NCI-H526 treated with DMSO at 0.1 percent for 48 hours (cell line): ENCODE measurements around the gene SPX.

Experiments used
- DNase-seq: peaks from one replicate; lab custom pipeline; 2025; lab: John Stamatoyannopoulos, UW

The SPX gene

GRCh38 chr12:21526053-21526452 is at the start of gene SPX:
Gene SPX, plus strand, starts transcription at chr12:21526296. Its CDS starts 177 bp downstream, at chr12:21526473.
- no peak for DNase-seq

GRCh38 chr12:21476949-21477348 is 49.1 kb upstream of the SPX start:
- DNase-seq = no peak

- DNase-seq = no peak
These were observed 47.2 kb upstream of the SPX start for GRCh38 chr12:21478756-21479455.

GRCh38 chr12:21483531-21483930 is 42.6 kb upstream of the SPX start:
- DNase-seq = no peak

GRCh38 chr12:21485998-21486397 is 40.1 kb upstream of the SPX start:
- DNase-seq = no peak

- no peak for DNase-seq
These were observed 26.3 kb upstream of the SPX start for GRCh38 chr12:21499765-21500164.

- peak; percentile 22 for DNase-seq
These were observed 25.3 kb upstream of the SPX start for GRCh38 chr12:21500786-21501257.

GRCh38 chr12:21501258-21502163 is 24.6 kb upstream of the SPX start, which contains the start of the genes GOLT1B and RECQL:
Gene GOLT1B, plus strand, starts transcription at chr12:21501789. Its CDS starts 135 bp downstream, at chr12:21501924.
Gene RECQL, minus strand, starts transcription at chr12:21501635. Its CDS starts 2,065 bp downstream, at chr12:21499570.
- DNase-seq = peak; percentile 98

GRCh38 chr12:21502164-21502496 is 24.0 kb upstream of the SPX start:
- no peak for DNase-seq

- no peak for DNase-seq
These were observed 23.2 kb upstream of the SPX start for GRCh38 chr12:21502872-21503271.

GRCh38 chr12:21505888-21506287 is 20.2 kb upstream of the SPX start:
- no peak for DNase-seq

- no peak for DNase-seq
These were observed 18.2 kb upstream of the SPX start for GRCh38 chr12:21507849-21508248.

- DNase-seq = no peak
These were observed 16.3 kb upstream of the SPX start for GRCh38 chr12:21509768-21510167.

- DNase-seq = no peak
These were observed 9.8 kb upstream of the SPX start for GRCh38 chr12:21516281-21516680.

- no peak for DNase-seq
These were observed 7.6 kb upstream of the SPX start for GRCh38 chr12:21518451-21518850.

GRCh38 chr12:21521541-21521940 is 4.6 kb upstream of the SPX start:
- DNase-seq = no peak

GRCh38 chr12:21523148-21523547 is 2.9 kb upstream of the SPX start:
- DNase-seq = no peak

GRCh38 chr12:21526721-21527345 is 737 bp downstream of the SPX start:
- no peak for DNase-seq

GRCh38 chr12:21527451-21528180 is 1.5 kb downstream of the SPX start:
- peak; percentile 89 for DNase-seq

GRCh38 chr12:21528953-21529352 is 2.9 kb downstream of the SPX start:
- DNase-seq = no peak

GRCh38 chr12:21529456-21529855 is 3.4 kb downstream of the SPX start:
- DNase-seq = no peak
